AG10803 (cell line): ENCODE measurements around the gene PHF20.
A peak's percentile ranks its signal among the peaks of the same experiment; 100 is the strongest.
"Not testable (repeated sequence)": the region's sequence is repeated elsewhere in the genome, so short reads cannot be mapped to it uniquely, and the experiment has no call there.

Source experiments
- DNase-seq: peaks from one replicate; pipeline ENCODE4 v3.0.0; 2010; ENCODE audit warnings: low read depth
- H3K4me3 ChIP-seq: 2 replicates; pipeline ENCODE4 v1.5.1; 2011; ENCODE audit warnings: mild to moderate bottlenecking, low read length, control low read depth
- TF ChIP-seq, protein P1 (sequence below): conservative IDR thresholded peaks from 2 replicates; pipeline ENCODE4 v1.5.1; 2011; ENCODE audit warnings: mild to moderate bottlenecking, low read length, control low read depth, inconsistent platforms

The PHF20 gene

GRCh38 chr20:35942243-35942642 is 170.4 kb downstream of the PHF20 start:
- TF ChIP-seq, protein P1, sequence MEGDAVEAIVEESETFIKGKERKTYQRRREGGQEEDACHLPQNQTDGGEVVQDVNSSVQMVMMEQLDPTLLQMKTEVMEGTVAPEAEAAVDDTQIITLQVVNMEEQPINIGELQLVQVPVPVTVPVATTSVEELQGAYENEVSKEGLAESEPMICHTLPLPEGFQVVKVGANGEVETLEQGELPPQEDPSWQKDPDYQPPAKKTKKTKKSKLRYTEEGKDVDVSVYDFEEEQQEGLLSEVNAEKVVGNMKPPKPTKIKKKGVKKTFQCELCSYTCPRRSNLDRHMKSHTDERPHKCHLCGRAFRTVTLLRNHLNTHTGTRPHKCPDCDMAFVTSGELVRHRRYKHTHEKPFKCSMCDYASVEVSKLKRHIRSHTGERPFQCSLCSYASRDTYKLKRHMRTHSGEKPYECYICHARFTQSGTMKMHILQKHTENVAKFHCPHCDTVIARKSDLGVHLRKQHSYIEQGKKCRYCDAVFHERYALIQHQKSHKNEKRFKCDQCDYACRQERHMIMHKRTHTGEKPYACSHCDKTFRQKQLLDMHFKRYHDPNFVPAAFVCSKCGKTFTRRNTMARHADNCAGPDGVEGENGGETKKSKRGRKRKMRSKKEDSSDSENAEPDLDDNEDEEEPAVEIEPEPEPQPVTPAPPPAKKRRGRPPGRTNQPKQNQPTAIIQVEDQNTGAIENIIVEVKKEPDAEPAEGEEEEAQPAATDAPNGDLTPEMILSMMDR, result no peak
- no peak overlapping the region for H3K4me3 ChIP-seq
- no peak for DNase-seq

DNA sequence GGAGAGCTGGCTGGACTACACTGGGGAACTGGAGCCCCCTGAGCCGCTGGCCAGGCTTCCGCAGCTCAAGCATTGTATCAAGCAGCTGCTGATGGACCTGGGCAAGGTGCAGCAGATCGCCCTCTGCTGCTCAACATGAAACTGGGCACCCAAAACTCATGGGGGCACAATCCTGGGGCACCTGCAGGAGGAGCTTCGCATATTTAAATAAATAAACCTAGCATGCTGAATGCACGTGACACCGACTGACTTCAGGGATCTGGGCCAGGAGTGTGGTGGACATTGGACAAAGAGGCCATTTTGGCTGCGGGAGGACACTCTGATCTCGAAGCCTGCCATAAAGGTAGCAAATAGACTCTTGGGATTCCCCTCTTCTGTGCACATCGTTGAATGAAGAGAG is 175.7 kb downstream of the PHF20 start:
- H3K4me3 ChIP-seq, result no peak overlapping the region
- DNase-seq, result peak; percentile 8
- TF ChIP-seq, protein P1, result peak; percentile 32

- TF ChIP-seq, protein P1, result no peak
- peak; percentile 80 for DNase-seq
- H3K4me3 ChIP-seq, result no peak overlapping the region
Observed at GRCh38 chr20:35947907-35948306, 176.1 kb downstream of the PHF20 start.

DNA sequence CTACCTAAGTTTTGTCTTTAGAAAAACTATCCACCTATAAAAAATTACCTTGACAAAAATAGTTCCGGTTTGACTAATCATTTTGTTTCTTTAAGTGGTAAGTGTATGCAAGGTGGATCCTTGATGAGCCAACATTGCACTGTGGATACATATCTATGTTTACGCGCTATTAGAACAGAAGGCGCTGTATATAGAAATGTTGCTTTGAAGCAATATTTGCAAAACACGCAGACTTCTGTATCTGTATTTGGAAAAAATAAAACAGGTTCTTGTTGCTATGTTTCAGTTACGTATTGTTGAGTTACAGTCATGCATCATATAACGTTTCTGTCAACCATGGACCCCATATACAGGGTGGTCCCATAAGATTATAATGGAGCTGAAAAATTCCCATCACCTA is 178.3 kb downstream of the PHF20 start:
- DNase-seq, result no peak
- no peak overlapping the region for H3K4me3 ChIP-seq
- TF ChIP-seq, protein P1, result no peak

GRCh38 chr20:35952080-35952479 is 180.3 kb downstream of the PHF20 start:
- not testable (repeated sequence) for H3K4me3 ChIP-seq

DNA sequence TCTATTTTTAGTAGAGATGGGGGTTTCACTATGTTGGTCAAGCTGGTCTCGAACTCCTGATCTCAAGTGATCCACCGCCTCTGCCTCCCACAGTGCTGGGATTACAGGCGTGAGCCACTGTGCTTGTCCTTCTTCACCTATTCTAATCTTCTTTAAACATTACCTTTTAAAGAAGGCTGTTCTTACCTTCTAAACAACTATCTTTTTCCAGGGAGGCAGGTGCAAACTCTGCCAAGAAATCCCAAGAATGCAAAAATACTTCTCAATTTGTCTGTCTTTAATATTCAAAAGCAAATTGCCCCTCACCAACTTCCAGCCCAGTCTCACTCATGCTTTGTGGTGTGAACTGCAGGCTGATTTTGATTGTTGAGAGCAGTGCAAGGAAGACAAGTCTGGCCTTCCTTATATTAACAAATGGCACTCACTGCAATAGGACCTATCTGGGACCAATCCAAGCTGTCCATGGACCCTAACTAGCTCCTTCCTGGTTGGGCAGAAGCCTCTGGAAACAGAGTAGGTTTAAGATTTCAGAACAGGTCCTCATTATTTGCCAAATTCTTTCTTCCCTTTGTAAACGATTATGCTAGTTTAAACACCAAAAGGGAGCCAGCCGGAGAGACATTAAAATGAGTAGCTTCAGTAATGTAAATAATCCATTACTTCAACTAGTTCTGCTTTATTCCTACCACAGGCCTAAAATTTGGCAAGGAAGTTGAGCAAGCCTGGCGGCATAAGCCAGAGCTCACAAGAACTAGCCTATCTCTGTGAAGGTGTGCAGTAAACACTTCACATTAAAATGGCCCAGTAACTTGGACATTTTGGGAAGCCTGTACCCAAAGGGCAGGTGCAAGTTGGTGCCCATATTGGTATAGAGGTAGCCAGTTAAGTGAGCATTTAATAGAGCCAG is 180.9 kb downstream of the PHF20 start:
- peak overlapping the region; percentile 92 for H3K4me3 ChIP-seq
- TF ChIP-seq, protein P1, result no peak
- DNase-seq, result peak; percentile 26

More at GRCh38 chr20:35952080-35952479, 180.3 kb downstream of the PHF20 start:
- not testable (repeated sequence) for DNase-seq

- TF ChIP-seq, protein P1, result no peak
- H3K4me3 ChIP-seq, result peak overlapping the region; percentile 92
- peak; percentile 45 for DNase-seq
Observed at GRCh38 chr20:35953387-35954199, 181.8 kb downstream of the PHF20 start.
